ENCODE data around the gene SCLY. TPM values are rescaled to one million over a fixed set of nuclear protein-coding genes. Genes with fewer than 3 reads are reported as not detected.

Gene SCLY
- total and polyA plus RNA-seq, 7 donors: 4.6 to 10.1 (median 6.5) TPM

DNA sequence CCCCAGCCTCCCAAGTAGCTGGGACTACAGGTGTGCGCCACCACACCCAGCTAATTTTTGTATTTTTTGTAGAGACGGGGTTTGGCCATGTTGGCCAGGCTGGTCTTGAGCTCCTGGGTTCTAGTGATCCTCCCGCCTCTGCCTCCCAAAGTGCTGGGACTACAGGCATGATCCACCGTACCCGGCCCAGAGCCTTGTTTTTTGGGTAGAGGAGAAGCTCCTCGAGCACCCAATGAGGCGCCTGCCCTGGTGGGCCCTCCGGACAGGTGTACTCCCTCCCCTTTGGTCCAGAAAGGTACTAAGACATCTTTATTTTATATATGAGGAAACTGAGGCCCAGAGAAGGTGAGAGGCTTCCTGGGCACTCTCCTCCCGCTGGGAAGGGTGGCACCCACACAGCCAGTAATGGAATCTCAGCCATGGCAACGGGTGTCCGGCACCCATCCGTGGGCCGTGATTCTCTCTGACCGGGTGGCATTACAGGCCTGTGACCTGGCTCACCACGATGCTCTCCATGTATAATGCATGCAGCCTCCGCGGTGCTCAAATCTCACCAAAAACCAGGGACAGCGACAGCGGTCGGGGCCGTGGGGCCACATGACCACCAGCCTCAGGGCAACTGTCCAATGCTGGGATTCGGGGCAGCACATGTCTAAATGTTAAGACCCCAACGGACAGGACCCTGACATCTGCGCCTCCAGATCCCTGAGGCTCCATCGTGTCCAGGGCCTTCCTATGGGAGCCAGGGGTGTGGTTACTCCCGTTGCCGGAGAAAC, 60.9 kb downstream of the SCLY start:
- Histone ChIP-seq H3K27me3 (ENCODE audit: insufficient read depth in 3 of 3, low read length in 2 of 3) (no peaks in the 10 kb centered on the region), H3K27ac (no peak overlapping the region), H3K36me3 (ENCODE audit: insufficient read depth in 1 of 2, low read depth in 1 of 2) (no peaks in the 10 kb centered on the region), H3K4me1 (no peaks in the 10 kb centered on the region), H3K4me3 (no peak overlapping the region), H3K9me3 (no peaks in the 10 kb centered on the region)
- no peak for ATAC-seq
- DNase-seq: peak in 1 of 2 donors; percentile 44
- 87 to 91% (median 89%) methylated on average over 27 of the region's 27 CpGs for WGBS, 3 donors
- intact Hi-C loops (cut with DNase I): no loop called here
- TF ChIP-seq, protein P1, sequence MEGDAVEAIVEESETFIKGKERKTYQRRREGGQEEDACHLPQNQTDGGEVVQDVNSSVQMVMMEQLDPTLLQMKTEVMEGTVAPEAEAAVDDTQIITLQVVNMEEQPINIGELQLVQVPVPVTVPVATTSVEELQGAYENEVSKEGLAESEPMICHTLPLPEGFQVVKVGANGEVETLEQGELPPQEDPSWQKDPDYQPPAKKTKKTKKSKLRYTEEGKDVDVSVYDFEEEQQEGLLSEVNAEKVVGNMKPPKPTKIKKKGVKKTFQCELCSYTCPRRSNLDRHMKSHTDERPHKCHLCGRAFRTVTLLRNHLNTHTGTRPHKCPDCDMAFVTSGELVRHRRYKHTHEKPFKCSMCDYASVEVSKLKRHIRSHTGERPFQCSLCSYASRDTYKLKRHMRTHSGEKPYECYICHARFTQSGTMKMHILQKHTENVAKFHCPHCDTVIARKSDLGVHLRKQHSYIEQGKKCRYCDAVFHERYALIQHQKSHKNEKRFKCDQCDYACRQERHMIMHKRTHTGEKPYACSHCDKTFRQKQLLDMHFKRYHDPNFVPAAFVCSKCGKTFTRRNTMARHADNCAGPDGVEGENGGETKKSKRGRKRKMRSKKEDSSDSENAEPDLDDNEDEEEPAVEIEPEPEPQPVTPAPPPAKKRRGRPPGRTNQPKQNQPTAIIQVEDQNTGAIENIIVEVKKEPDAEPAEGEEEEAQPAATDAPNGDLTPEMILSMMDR (IDR thresholded peaks at IDR 0.05): no peak

DNA sequence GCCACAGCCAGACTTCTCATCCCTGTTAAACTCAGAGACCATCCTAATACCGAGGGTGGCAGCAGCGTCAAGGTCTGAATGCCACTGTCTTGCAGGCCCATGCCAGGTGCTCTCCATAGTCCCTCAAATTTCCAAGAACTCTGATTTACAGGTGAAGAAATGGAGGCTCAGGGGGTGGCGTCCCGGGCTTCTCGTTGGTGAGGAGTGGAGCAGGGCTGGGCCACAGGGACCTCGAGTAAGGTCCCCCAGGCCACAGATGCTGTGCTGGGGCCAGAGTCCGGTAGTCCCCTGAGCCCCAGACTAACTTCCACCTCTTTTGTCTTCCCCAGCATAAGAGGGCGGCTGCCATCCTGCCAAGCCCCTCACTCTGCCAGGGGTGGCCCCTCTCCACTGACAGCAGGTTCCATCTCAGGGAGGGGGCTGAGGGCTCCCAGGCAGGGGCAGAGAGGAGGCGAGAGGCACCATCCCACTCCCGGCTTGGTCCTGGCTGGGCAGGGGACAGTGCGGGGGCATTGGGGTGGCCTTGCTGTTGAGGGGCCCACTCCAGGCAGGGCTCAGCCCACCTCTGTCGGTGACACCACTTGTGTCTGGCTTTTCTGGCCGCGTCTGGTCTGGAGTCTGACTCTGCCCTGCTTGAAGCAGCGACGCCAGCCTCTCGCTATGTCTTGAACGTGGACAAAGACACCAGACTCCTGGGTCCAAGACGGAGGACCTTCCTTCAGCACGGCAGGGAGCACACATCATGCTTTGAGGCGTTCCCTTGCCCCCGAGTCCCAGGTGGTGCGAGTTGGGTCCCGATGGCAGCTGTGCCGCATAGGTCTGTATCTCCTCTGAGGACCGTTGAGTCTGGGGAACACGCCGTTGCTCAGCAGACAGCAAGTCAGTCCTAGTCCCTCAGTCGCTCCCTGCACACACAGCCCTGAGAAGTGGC, 61.8 kb downstream of the SCLY start:
- 84 to 88% (median 85%) methylated on average over 29 of the region's 29 CpGs for WGBS, 3 donors
- ATAC-seq (no peak), DNase-seq (peak; percentile 8 to 48)
- no peak overlapping the region for H3K4me3 ChIP-seq
- H3K9me3 ChIP-seq: no peaks in the 10 kb centered on the region
- no peak overlapping the region for H3K27ac ChIP-seq
- intact Hi-C loops (cut with DNase I): no loop called here
- no peaks in the 10 kb centered on the region for H3K36me3 ChIP-seq (ENCODE audit: insufficient read depth in 1 of 2, low read depth in 1 of 2)
- no peaks in the 10 kb centered on the region for H3K27me3 ChIP-seq (ENCODE audit: insufficient read depth in 3 of 3, low read length in 2 of 3)
- TF ChIP-seq, protein P1 (IDR thresholded peaks at IDR 0.05): no peak
- H3K4me1 ChIP-seq: no peaks in the 10 kb centered on the region

DNA sequence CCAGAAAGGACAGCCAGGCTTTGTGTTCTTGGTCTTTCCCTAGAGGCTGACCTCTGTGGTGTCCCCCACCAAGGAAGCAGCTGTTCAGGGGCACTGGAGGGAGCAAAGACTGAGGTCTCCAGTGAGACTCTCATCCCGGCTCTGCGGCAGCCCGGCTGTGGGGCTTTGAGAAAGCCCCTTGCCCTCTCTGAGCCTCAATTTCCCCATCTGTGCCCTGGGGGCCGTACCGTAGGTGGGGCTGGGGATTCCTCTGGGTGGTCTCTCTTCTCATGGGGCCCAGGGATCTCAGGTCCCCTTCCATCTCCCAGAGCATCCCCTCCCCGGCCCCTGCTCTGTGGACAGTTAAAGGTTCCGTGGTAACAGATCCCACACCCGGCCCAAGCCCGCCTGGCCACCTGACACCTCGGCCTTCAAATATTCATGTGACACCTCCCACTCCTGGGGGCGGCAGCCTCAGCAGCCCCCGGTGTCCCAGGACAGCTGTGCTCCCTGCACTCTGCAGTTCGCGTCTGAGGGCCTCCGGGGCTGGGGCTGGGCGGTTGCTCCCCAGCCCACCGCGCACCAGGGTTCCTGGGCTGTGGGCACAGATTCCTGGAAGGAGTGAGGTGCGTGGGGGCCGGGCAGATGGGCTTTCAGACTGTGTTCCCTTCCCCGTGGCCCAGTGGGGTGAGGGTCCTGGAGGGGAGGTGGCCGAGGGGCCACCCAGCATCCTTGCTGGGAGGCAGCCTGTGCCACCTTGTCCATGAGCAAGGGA, 62.6 kb downstream of the SCLY start:
- ATAC-seq (no peak), DNase-seq (peak in 1 of 2 donors; percentile 41)
- WGBS, 3 donors: 82 to 85% (median 82%) methylated on average over 22 of the region's 22 CpGs
- intact Hi-C loops (cut with DNase I): no loop called here
- Histone ChIP-seq H3K27me3 (ENCODE audit: insufficient read depth in 3 of 3, low read length in 2 of 3) (no peaks in the 10 kb centered on the region), H3K4me1 (no peaks in the 10 kb centered on the region), H3K4me3 (no peak overlapping the region), H3K27ac (no peak overlapping the region), H3K9me3 (no peaks in the 10 kb centered on the region), H3K36me3 (ENCODE audit: insufficient read depth in 1 of 2, low read depth in 1 of 2) (no peaks in the 10 kb centered on the region)
- TF ChIP-seq, protein P1 (IDR thresholded peaks at IDR 0.05): no peak

DNA sequence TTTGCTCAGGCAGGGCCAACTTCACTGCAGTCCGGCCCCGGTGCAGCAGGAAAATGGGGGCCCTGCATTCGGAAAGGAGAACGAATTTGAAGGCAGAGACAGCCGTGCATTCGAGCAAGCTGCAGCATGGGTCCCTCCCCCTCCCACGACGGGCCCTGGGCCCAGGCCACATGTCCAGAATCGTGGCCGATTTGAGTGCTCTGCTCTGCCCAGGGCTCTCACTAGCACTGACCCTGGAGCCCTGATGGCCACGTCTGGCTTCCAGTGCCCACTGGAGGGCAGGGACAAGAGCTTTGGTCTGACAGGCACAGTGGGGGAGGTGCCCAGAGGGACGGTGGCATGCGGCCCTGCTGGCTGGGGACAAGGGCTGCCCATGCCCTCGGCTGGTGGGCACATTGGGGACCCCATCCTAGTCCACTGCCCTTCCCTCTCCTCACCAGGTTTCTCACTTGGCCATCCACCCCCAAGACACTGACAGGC, 63.2 kb downstream of the SCLY start:
- ATAC-seq (no peak), DNase-seq (peak; percentile 9 to 29)
- H3K27me3 ChIP-seq (ENCODE audit: insufficient read depth in 3 of 3, low read length in 2 of 3): no peaks in the 10 kb centered on the region
- H3K4me3 ChIP-seq: no peak overlapping the region
- intact Hi-C loops (cut with DNase I): no loop called here
- H3K36me3 ChIP-seq (ENCODE audit: insufficient read depth in 1 of 2, low read depth in 1 of 2): no peaks in the 10 kb centered on the region
- 71 to 73% (median 72%) methylated on average over 14 of the region's 14 CpGs for WGBS, 3 donors
- no peaks in the 10 kb centered on the region for H3K4me1 ChIP-seq
- no peak overlapping the region for H3K27ac ChIP-seq
- no peaks in the 10 kb centered on the region for H3K9me3 ChIP-seq
- TF ChIP-seq, protein P1 (IDR thresholded peaks at IDR 0.05): no peak

All from psoas muscle (tissue), 8 donors.